Stimulated activated naive CD8-positive, alpha-beta T cell treated with anti-CD3 and anti-CD28 coated beads, Interleukin-15, Interleukin-2, amounts not matched to agents 100 U/mL and 50 U/mL, for 24 hours (primary cell): ENCODE results near the gene RCL1.

ENCODE experiments used
- ATAC-seq: fragments of 150-1000 bp; cut with Tn5 transposase; one replicate; pipeline ENCODE4 v1.10.0; 2021
- DNase-seq: peaks from one replicate; pipeline ENCODE4 v3.0.0; 2021

Gene RCL1

DNA sequence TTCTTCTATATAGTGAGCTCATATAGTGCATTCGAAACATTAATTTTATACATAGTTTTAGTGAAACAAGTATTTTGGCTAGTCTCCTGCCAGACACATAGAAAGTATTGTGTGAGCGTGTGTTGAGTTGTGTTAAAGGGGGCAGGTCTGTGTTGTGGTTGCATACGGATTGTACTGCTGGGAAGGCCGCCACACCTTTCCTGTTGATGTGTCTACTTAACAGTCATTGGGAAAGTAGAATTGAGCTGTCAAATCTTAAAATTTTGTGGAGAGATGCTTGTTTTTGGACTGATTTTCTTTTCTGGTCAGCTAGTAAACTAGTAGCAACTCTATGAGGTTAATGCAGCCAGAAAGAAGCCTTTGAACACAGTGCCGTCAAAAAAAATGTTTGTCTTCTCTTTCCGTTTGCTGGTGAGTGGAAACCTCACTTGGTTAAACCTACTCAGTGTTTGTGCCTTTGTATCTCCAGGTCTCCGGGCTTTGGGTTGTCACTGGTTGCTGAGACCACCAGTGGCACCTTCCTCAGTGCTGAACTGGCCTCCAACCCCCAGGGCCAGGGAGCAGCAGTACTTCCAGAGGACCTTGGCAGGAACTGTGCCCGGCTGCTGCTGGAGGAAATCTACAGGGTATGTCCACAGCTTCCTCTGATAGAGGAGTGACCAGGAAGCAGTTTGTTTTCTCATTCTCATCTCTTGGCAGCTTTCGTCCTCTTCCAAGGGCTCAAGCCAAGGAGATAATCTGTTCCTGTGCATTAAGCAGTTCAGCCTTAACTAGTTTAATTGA lies 51.5 kb downstream of the RCL1 start:
- no peak for DNase-seq
- ATAC-seq, result no peak

DNA sequence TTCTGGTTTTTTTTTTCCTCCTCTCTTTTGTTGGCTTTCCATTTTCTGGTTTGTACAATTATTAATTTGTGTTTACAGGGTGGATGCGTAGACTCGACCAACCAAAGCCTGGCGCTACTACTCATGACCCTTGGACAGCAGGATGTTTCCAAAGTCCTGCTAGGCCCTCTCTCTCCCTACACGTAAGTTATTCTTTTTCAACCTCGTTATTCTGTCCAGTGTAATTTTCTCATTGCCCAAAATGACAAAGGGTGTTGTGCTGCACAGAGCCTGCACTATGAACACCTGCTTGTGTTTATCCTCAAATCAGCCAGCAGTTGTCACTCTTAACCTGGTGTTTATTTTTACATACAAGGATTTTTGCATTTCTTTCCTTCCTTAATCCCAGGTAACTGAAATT lies 56.6 kb downstream of the RCL1 start:
- ATAC-seq (no peak), DNase-seq (no peak)

DNA sequence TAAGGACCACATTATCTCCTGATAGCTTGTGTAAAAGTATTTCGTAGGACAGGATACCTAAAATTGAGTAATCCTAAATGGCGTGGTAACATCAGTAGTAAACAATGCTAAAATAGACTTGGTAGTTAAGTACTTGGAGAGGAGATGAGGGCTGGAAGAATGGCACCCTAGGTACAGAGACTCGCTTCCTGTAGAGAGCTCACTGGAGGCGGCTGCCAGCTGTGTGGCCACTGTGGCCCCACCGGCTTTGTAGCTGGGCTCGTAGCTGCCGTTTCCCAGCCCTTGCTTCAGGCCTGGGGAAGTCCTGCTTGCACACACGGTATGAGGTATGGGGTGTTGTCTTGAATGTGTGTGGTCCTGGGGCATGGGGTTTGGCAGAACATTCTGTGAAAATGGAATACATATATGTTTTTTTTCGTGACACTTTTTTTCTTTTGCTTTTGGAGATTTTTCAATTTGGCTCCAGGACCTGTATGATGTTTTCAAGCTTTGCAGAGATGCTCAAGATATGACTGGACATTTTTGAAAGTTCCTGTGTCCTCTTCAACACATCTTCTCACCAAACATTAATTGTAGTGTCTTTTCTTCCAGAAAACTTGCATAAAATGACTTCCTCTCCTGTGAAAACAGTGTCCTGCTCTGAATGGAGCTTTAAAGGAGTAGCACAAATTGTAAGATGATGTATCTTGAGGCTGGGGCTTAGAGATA lies 58.0 kb downstream of the RCL1 start:
- ATAC-seq (no peak), DNase-seq (no peak)

DNA sequence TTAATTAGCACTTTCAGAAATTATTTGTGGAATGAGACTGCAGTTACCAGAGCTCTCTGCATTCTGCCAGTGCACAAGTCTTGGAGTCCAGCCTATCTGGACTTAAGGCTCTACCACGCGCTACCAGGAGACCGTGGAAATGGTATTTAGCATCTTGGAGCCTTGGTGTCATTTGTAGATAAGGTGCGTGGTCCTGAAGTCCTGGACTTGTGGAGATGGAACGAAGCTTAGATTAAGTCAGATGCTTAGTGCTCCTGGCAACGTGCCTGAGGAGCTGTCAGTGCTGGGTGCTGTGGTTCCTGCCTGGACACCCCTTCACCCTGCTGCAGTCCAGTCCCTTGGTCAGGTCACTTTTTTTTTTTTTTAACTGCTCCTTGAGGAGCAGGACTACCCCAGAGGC lies 59.7 kb downstream of the RCL1 start:
- ATAC-seq (no peak), DNase-seq (no peak)

- DNase-seq, result no peak
- ATAC-seq, result no peak
Measured at GRCh38 chr9:4854265-4854590, 61.5 kb downstream of the RCL1 start.

- no peak for DNase-seq
Measured at GRCh38 chr9:4855841-4856240, 63.1 kb downstream of the RCL1 start.

DNA sequence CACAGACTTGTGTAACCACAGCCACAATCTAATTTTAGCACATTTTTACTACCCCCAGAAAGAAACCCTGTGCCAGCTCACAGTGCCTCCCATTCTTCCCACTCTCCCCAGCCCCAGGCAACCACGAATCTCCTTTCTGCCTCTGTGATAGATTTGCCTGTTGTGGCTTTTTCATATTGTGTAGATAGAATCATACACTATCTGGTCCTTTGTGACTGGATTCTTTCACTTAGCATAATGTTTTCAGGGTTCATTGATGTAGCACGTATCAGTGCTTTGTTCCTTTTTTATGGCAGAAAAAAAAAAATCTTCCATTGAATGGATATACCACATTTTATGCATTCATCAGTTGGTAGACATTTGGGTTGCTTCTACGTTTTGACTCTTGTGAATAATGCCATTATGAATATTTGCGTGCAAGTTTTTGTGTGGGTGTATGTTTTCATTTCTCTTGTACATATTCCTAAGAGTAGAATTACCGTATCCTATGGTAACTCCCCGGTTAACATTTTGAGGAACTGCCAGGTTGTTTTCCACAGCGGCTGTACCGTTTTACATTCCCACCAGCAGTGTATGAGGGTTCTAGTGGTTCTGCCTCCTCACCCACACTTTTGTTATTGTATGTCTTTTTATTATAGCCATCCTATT lies 64.5 kb downstream of the RCL1 start:
- DNase-seq, result no peak
- ATAC-seq, result peak; percentile 64

More at GRCh38 chr9:4855841-4856240, 63.1 kb downstream of the RCL1 start:
- no peak for ATAC-seq

- no peak for ATAC-seq
- DNase-seq, result no peak
Measured at GRCh38 chr9:4859035-4859434, 66.3 kb downstream of the RCL1 start.

GRCh38 chr9:4860383-4860782 lies 67.6 kb downstream of the RCL1 start:
- ATAC-seq (no peak), DNase-seq (no peak)

DNA sequence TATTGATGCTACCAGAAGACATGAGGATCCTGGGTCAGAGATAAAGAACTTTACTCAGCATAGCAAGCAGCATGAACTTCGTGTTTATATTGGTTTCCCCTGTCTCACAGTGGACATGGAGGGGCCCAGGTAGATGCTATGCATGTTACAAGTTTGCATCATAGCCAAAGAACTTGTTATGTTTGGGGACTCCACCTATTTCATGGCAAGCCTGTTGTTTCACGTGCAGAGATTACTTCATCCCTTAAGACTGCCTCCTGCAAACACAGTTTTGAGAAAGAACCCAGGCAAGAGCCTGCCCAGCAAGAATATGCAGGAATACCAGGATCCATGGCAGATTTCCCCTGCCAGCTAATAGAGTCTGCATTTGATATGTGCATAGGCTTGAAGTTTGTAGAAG lies 68.4 kb downstream of the RCL1 start:
- DNase-seq, result no peak
- no peak for ATAC-seq

- ATAC-seq (no peak), DNase-seq (no peak)
Measured at GRCh38 chr9:4861736-4862451, 69.2 kb downstream of the RCL1 start.

DNA sequence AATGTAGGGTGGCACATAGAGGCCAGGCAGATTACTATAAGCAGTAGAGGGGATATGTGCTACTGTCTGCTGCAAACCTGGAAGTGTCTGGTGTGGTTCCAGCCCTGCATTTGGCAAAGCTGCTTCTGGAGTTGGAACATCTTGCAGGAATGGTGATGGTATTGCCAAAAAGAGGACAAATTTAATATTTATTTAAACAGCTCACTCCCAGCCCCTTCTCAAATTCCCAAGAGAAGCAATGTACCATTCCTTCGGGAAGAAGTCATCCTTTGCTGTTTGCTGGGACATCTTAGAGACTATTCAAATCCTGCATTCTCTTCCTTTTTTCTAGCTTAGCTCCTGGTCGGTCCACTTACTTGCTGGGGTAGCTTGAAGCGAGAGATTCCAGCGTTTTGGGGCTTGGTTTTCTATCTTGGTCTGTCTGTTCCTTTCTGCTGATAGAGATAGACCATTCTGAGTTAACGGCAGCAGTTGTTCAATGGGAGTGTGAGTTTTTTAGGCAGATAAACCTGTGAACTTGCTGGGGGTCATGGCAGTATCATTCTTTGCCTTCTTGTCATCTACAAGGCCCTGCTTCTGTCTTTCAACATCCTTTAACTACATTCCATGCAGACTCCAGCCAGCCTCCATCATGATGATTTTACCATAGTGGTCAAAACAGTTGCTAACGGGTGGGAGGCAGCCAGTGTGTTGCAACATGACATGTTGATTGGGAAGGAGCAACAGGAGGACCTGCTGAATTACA lies 69.9 kb downstream of the RCL1 start:
- ATAC-seq, result no peak
- no peak for DNase-seq

DNA sequence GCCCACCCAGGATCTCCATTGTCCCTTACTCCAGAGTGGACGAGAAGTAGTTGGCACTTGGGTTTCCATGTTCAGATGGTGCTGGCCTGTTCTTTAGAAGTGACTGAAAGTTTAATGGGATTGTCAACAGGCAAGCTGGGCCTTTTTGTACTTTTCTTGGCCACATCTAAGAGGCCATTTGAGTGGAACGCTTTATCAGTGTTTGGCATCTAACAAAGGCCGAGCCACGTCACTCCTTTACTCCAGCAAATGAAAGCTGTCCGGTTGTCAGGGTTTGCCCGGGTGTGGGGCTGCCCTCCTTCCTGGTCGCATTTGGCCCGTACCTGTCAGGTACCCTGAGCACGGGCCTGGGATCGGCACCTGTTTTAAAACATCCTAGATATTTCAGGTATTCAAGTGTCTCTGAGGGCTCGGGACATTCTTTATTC lies 71.5 kb downstream of the RCL1 start:
- DNase-seq (no peak), ATAC-seq (no peak)

DNA sequence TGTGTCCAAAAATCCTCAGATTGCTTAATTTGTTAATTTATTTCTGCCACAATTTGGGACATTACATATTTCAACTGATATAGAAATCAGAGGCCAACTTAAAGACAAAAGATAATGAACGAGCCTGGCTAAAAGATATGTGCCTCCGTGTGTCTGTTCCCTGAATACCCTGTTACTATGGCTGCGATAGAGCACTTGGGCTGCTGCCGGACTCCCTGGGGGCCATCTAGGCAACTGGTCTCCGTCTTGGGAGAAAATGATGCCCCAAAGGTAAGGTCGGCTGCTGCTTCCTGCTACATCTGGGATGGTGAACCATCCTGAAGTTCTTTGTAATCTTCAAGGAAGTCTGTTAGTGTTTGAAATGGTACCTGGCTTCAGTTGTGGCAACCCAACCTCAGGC lies 72.0 kb downstream of the RCL1 start:
- ATAC-seq, result no peak

DNA sequence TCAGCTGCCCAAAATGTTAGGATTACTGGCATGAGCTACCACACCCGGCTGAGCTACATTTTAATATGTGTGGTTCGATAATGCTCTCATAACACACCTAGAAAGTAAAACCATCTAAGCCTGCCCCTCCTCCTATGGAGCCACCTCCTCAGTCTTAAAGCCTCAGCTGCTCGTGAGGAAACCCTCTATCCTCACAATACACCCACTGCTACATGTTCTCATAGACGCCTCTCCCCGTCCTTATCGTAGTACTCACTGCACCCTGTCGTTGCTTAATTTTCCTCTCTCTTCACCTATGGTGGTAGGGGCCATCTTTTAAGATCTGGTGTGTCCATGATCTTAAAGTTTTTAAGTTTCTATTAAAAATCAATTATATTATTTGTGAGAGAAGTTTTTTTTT lies 72.9 kb downstream of the RCL1 start:
- DNase-seq (no peak), ATAC-seq (peak; percentile 64)

More for the DNA sequence above, 72.0 kb downstream of the RCL1 start:
- DNase-seq, result no peak

DNA sequence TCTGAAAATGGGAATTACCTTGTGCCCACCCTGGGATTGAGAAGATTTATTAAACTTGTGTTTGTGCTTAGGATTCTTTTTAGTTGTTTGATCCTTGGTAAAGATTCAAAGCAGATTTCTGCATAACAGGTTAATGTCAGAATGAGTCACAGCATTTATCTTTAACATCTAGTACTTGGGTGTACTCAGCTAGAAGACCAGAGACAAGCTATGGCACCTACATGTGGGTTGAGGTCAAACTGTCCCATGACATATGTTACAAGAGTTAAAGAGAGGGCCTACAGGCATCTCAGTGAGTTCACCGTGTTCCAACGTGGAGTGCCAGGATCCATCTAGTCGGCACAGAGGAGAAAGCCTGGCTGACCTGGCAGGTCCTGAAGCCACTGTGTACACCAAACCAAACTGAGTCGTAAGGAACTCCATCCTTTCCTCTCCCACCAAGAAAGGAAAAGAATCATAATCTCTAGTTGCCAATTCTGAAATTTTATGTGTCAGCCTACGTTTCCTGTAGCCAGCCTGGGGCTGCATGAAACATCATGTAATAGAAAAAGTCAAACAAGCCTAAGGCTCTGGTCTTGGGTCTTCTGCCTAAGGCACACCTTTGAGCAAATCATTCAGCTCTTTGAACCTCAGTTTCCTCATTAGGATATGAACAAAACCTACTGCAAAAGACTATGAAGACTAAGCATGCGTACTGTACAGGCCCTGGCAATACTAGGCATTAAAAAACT lies 73.7 kb downstream of the RCL1 start:
- peak; percentile 88 for ATAC-seq
- no peak for DNase-seq

DNA sequence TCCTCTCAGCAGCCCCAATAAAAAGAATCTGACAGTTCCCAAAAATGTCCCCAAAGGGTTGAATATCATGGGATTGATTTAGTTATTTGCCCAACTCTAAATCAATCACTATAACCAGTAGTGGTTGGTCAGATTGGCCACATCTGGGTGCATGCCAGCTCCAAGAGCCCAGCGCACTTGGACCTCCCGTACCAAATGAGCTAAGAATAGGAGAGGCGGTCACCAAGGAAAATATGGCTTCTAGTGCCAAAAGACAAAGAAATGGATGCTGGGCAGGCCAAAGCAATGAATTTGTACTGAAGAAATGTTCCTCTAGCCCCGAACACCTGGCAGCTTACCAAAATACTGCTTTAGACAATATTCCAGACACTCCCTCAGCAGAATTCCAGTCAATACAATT lies 80.3 kb downstream of the RCL1 start:
- DNase-seq (no peak), ATAC-seq (no peak)

GRCh38 chr9:4875559-4875958 lies 82.8 kb downstream of the RCL1 start:
- ATAC-seq (no peak), DNase-seq (no peak)

DNA sequence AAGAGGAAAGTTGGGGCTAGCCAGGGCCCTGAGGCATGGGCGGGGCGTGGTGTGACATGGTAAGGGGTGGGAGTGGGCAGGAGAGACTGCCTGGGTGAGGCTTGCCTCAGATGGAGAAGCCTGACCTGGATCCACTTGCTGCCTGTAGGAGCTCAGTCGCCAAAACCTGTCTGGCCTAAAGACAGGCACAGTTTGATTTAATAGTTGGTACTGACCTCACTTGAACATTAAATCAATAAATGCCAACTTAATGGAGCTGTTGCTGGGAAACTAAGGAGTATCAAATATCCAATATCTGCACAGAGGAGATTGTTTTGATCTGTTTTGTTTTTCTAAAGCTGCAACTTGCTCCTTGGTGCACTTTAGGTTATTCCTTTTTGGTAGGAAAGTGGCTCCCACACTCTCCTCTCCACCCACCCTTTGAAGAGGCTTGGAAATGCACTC lies 86.4 kb downstream of the RCL1 start:
- ATAC-seq (no peak), DNase-seq (no peak)

GRCh38 chr9:4883326-4883873 lies 90.7 kb downstream of the RCL1 start:
- DNase-seq (no peak), ATAC-seq (no peak)

- DNase-seq (no peak), ATAC-seq (no peak)
Measured at GRCh38 chr9:4886698-4887097, 94.0 kb downstream of the RCL1 start.
